Measurements from ENCODE around the gene PRM3. TPM values are rescaled to one million over a fixed set of nuclear protein-coding genes. Genes with fewer than 3 reads are reported as not detected.

Gene PRM3
- total RNA-seq, 2 experiments from 2014 or later: not detected

GRCh38 chr16:11253995-11254912 lies 19.2 kb downstream of the PRM3 start:
- H3K9me2 ChIP-seq (ENCODE audit: insufficient read depth, low read length): no peaks in the 10 kb centered on the region
- H4K20me1 ChIP-seq (ENCODE audit: insufficient read depth, low read length): peaks cover 25% of the 10 kb centered on the region
- peak overlapping the region; percentile 61 for H3K27ac ChIP-seq (ENCODE audit: low read depth, low read length, poor library complexity, severe bottlenecking)
- TF ChIP-seq, protein P1, sequence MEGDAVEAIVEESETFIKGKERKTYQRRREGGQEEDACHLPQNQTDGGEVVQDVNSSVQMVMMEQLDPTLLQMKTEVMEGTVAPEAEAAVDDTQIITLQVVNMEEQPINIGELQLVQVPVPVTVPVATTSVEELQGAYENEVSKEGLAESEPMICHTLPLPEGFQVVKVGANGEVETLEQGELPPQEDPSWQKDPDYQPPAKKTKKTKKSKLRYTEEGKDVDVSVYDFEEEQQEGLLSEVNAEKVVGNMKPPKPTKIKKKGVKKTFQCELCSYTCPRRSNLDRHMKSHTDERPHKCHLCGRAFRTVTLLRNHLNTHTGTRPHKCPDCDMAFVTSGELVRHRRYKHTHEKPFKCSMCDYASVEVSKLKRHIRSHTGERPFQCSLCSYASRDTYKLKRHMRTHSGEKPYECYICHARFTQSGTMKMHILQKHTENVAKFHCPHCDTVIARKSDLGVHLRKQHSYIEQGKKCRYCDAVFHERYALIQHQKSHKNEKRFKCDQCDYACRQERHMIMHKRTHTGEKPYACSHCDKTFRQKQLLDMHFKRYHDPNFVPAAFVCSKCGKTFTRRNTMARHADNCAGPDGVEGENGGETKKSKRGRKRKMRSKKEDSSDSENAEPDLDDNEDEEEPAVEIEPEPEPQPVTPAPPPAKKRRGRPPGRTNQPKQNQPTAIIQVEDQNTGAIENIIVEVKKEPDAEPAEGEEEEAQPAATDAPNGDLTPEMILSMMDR (conservative IDR thresholded peaks at IDR 0.05; ENCODE audit: low read length): peak; percentile 51
- no peak for TF ChIP-seq EZH2phosphoT487 (IDR thresholded peaks at IDR 0.05; ENCODE audit: borderline replicate concordance, low read depth, low read length)
- no peaks in the 10 kb centered on the region for H3K9me3 ChIP-seq (ENCODE audit: low read length)
- peaks cover 34% of the 10 kb centered on the region for H3K79me2 ChIP-seq (ENCODE audit: insufficient read depth, low read depth, low read length)
- peaks cover 46% of the 10 kb centered on the region for H3K36me3 ChIP-seq (ENCODE audit: insufficient read depth, low read length)
- ChIA-PET CTCF (ENCODE audit: unreplicated experiment) (interaction anchor here (0.6 to 2.0 kb wide), 7 partner anchors 18 to 178 kb away, joined by 3 to 19 read pairs (median 7); no protein-coding TSS in a partner anchor), POLR2A (interaction anchor here (0.7 to 3.2 kb wide), 9 partner anchors 38 to 290 kb away, joined by 3 to 18 read pairs (median 5); no protein-coding TSS in a partner anchor)
- peak overlapping the region; percentile 95 for H3K4me2 ChIP-seq (ENCODE audit: low read length)
- H3K4me3 ChIP-seq (ENCODE audit: low read depth, low read length, poor library complexity, severe bottlenecking): peak overlapping the region; percentile 95
- H3K4me1 ChIP-seq (ENCODE audit: insufficient read depth, low read length, poor library complexity, severe bottlenecking): peaks cover 52% of the 10 kb centered on the region
- BruUV-seq (replicated peaks): TSS peak; percentile 71
- no peak overlapping the region for H2AFZ ChIP-seq (ENCODE audit: low read length)
- peak; percentile 75 for DNase-seq (ENCODE audit: low spot score)
- intact Hi-C loops (cut with micrococcal nuclease; ENCODE audit: unreplicated experiment): loop anchor here (1.0 to 5.0 kb wide), 2 partner anchors 157 to 290 kb away; no protein-coding TSS in a partner anchor

DNA sequence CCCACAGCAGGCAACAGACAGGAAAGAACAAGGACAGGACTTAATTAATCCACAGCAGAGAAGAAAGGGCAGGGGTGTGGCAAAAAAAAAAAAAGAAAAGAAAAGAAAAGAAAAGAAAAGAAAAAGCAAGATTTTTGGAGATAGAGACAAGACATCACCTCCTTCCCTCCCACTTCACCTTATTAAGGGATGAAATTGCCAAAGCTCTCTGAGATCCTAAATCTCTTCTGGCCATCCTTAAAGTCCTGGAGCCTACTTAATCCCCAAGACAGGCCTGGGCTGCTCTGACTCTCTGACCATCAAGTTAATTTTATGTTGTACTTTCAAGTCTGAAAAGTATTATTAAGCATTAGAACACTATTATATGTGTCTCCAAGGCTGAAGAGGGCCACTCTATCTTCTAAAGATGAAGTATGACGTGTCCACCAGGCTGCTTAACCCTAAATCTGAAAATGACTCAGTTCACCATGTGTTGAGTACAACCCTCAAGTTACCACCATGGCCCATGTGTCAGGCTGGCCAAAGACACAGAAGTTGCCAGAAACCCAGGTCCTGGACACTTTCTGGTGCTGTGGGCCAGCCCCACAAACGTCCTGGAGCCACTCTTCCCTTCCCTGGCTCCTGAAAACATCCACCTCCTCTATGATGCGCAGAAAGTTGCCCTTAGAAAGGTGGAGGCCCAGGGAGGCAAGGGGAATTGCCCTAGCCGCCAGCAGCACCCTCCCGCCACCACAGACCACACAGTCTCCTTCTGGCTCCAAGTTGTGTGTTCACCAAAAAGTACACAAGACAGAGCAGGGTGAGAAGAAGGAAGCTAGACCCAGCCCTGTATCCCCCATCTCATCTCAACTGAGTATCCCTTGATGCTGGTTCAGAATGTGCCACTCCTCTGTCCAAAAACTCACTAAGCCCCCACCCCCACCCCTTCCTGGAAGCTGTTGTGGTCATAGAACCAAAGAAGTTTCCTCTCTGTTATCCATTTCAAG lies 20.1 kb downstream of the PRM3 start:
- Histone ChIP-seq H3K9me2 (ENCODE audit: insufficient read depth, low read length) (no peaks in the 10 kb centered on the region), H3K36me3 (ENCODE audit: insufficient read depth, low read length) (peaks cover 46% of the 10 kb centered on the region), H4K20me1 (ENCODE audit: insufficient read depth, low read length) (peaks cover 25% of the 10 kb centered on the region), H3K4me2 (ENCODE audit: low read length) (peak overlapping the region; percentile 95), H3K4me1 (ENCODE audit: insufficient read depth, low read length, poor library complexity, severe bottlenecking) (peaks cover 45% of the 10 kb centered on the region), H3K79me2 (ENCODE audit: insufficient read depth, low read depth, low read length) (peaks cover 34% of the 10 kb centered on the region), H3K27ac (ENCODE audit: low read depth, low read length, poor library complexity, severe bottlenecking) (peak overlapping the region; percentile 61), H3K9me3 (ENCODE audit: low read length) (no peaks in the 10 kb centered on the region), H3K4me3 (ENCODE audit: low read depth, low read length, poor library complexity, severe bottlenecking) (peak overlapping the region; percentile 95), H2AFZ (ENCODE audit: low read length) (no peak overlapping the region)
- ChIA-PET CTCF (ENCODE audit: unreplicated experiment) (no interaction called here), POLR2A (interaction anchor here (0.7 to 3.2 kb wide), 2 partner anchors 59 to 294 kb away, joined by 4 to 18 read pairs; no protein-coding TSS in a partner anchor)
- no TSS peak for BruUV-seq (replicated peaks)
- peak; percentile 35 for DNase-seq (ENCODE audit: low spot score)
- no peak for TF ChIP-seq EZH2phosphoT487 (IDR thresholded peaks at IDR 0.05; ENCODE audit: borderline replicate concordance, low read depth, low read length)
- TF ChIP-seq, protein P1 (conservative IDR thresholded peaks at IDR 0.05; ENCODE audit: low read length): no peak
- intact Hi-C loops (cut with micrococcal nuclease; ENCODE audit: unreplicated experiment): loop anchor here (5.0 kb wide), 1 partner anchor 156 kb away; no protein-coding TSS in a partner anchor
